Stomach (tissue), 4 donors: ENCODE results near the gene ULBP2.

Experiments
- CTCF ChIP-seq, 7 experiments: fragments of 450-650 bp in 4 of 7; fragments of 200-600 bp in 3 of 7; sonication (generic) in 3 of 7; IDR thresholded peaks; one replicate each; pipeline ENCODE4 v1.5.1; 2016 to 2019; ENCODE audit warnings: antibody characterized with exemption in 7 of 7, control low read depth in 2 of 7, mild to moderate bottlenecking in 1 of 7
- EP300 ChIP-seq: sonication (generic); formaldehyde crosslinking; IDR thresholded peaks from one replicate; pipeline ENCODE4 v1.6.1; 2017; ENCODE audit warnings: antibody characterized with exemption
- POLR2A ChIP-seq, 4 donors: fragments of 450-650 bp; IDR thresholded peaks; one replicate each; pipeline ENCODE4 v1.6.1; 2016; ENCODE audit warnings: antibody characterized with exemption in 4 of 4, control low read depth in 2 of 4, mild to moderate bottlenecking in 1 of 4, moderate library complexity in 1 of 4
- POLR2AphosphoS5 ChIP-seq, 3 donors: sonication (generic); formaldehyde crosslinking; IDR thresholded peaks; one replicate each; pipeline ENCODE4 v1.6.1; 2016; ENCODE audit warnings: antibody characterized with exemption in 3 of 3

DNA sequence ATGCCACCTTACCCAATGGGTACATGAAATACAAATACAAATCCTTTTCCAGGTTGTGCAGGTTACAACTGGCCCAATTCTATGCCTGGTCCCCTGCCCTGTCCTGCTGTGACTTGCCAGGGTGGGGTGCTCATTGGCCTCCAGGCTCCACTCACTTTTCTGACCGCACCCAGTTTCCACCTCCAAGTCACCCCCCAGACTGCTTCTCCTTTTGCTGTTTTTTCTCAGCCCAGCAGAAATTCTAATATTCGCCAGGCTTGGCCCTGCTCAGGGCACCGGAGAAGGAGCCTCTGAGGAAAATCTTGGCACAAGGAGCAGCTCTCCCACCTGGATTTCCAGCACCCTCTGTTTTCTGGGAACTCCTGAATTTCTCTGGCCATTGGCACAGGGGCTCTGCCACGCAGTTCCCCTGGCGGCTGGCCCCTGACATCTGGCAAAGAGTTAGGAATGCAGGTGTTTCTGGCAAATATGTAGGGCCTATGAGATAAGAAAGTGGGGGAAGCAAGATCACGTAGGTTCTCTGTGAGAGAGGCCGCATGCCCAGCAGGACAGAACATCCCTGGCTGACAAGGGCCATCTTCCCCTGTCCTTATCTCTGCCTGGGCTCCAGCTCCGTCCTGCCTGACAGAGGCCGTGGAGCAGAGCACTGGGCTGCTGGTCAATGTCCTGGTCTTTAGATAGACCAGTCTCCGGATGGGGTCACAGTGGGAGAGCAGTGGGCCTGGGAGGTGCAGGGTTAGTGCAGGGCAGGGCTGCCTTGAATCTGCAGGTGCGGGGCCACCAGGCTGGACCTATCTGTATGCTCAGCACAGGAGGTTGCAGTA is 41.0 kb upstream of the ULBP2 start:
- no peak for TF ChIP-seq POLR2A (IDR thresholded peaks at IDR 0.05)
- no peak for TF ChIP-seq CTCF (IDR thresholded peaks at IDR 0.05)
- TF ChIP-seq EP300: no peak
- no peak for TF ChIP-seq POLR2AphosphoS5 (IDR thresholded peaks at IDR 0.05)
